Common myeloid progenitor, CD34-positive (primary cell): ENCODE data around the gene ALS2CL.

Source experiments
- CTCF ChIA-PET: fragments of 350-600 bp; sonication (Branson Sonifier 250); formaldehyde crosslinking; loops from one replicate; lab custom pipeline; 2021; ENCODE audit warnings: antibody characterized with exemption; lab: Charles Lee
- POLR2A ChIA-PET: fragments of 350-600 bp; sonication (Branson Sonifier 250); formaldehyde crosslinking; loops from one replicate; lab custom pipeline; 2021; ENCODE audit warnings: antibody characterized with exemption; lab: Charles Lee
- DNase-seq, 3 donors: peaks; one replicate each; pipeline versions ENCODE4 v3.0.0 to v3.0.0-alpha.2; 2013
- H3K27ac ChIP-seq, 2 experiments: 1 replicate in 1 of 2; 2 replicates in 1 of 2; pipeline ENCODE4 v1.7.0; 2013; ENCODE audit warnings: inconsistent platforms in 2 of 2, low read length in 2 of 2, mild to moderate bottlenecking in 2 of 2, low read depth in 1 of 2, moderate library complexity in 1 of 2; ENCODE audit not compliant: severe bottlenecking in 2 of 2, insufficient read depth in 1 of 2, poor library complexity in 1 of 2
- H3K27me3 ChIP-seq, 5 experiments: replicated peaks in 2 of 5; 1 replicate in 3 of 5; 2 replicates in 2 of 5; pipeline versions ENCODE4 v1.6.1 to v1.7.0; 2013; ENCODE audit warnings: low read length in 4 of 5, mild to moderate bottlenecking in 2 of 5, moderate library complexity in 2 of 5, inconsistent platforms in 1 of 5; ENCODE audit not compliant: insufficient read depth in 5 of 5, control insufficient read depth in 4 of 5
- H3K36me3 ChIP-seq, 4 experiments: 1 replicate in 2 of 4; 2 replicates in 2 of 4; pipeline versions ENCODE4 v1.6.1 to v1.7.0; 2013; ENCODE audit warnings: low read length in 3 of 4, control low read depth in 1 of 4, mild to moderate bottlenecking in 1 of 4; ENCODE audit not compliant: control insufficient read depth in 4 of 4, insufficient read depth in 4 of 4
- H3K4me1 ChIP-seq, 4 experiments: 1 replicate in 3 of 4; 2 replicates in 1 of 4; pipeline versions ENCODE4 v1.6.1 to v1.7.1; 2013; ENCODE audit warnings: low read length in 3 of 4, mild to moderate bottlenecking in 3 of 4, control low read depth in 1 of 4, inconsistent platforms in 1 of 4, moderate library complexity in 1 of 4; ENCODE audit not compliant: control insufficient read depth in 4 of 4, insufficient read depth in 4 of 4; ENCODE audit errors: control extremely low read depth in 1 of 4
- H3K4me3 ChIP-seq, 7 experiments: 1 replicate in 4 of 7; 2 replicates in 3 of 7; pipeline versions ENCODE4 v1.5.1 to v1.7.0; 2013; ENCODE audit warnings: mild to moderate bottlenecking in 7 of 7, low read length in 6 of 7, moderate library complexity in 6 of 7, inconsistent platforms in 2 of 7, low read depth in 2 of 7, control low read depth in 1 of 7; ENCODE audit not compliant: insufficient read depth in 4 of 7, control insufficient read depth in 1 of 7; ENCODE audit errors: extremely low read depth in 1 of 7
- H3K9me3 ChIP-seq, 5 experiments: 1 replicate in 4 of 5; 2 replicates in 1 of 5; pipeline versions ENCODE4 v1.6.1 to v1.7.1; 2013; ENCODE audit warnings: low read length in 4 of 5, mild to moderate bottlenecking in 2 of 5, inconsistent platforms in 1 of 5, low read depth in 1 of 5, moderate library complexity in 1 of 5; ENCODE audit not compliant: control insufficient read depth in 4 of 5, insufficient read depth in 2 of 5; ENCODE audit errors: control extremely low read depth in 1 of 5
- WGBS: methylation state at CpG from one replicate; pipeline ENCODE4 v1.1.5; 2013; ENCODE audit not compliant: insufficient coverage; 5-methylcytosine and 5-hydroxymethylcytosine counted together

The ALS2CL gene

DNA sequence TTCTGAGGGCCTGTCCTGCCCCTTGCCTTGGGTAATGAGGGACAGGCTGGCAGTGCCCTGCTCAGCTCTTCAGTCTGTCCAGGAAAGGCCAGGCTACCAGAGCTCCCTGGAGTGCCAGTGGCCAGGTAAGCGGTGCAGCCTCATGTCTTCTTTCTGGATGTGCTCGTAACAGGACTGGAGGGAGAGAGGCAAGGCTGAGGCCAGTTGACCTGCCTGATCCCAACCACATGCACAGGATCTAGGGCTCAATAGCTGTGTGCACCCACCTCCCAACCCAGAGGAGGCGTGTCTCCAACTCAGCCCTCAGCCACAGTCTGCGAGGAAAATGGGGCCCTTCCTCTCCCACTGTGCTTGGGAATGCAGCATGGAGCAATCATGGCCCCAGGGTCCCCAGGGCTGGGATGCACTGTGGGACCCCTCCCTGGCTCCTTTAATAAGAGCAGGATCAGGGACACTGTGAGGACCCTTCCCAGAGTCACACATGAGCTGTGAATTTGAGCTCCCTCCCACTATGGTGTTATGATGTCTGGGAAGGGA is 22.5 kb downstream of the ALS2CL start:
- Histone ChIP-seq H3K27ac (no peak overlapping the region), H3K27me3 (no peaks in the 10 kb centered on the region), H3K4me1 (no peaks in the 10 kb centered on the region), H3K36me3 (no peaks in the 10 kb centered on the region), H3K4me3 (no peak overlapping the region), H3K9me3 (no peaks in the 10 kb centered on the region)
- POLR2A ChIA-PET: no interaction called here
- CTCF ChIA-PET: interaction anchor here (1.2 kb wide), 1 partner anchor 14 kb away, joined by 3 read pairs; no protein-coding TSS in a partner anchor
- 100% methylated on average over 4 of the region's 4 CpGs for WGBS
- no peak for DNase-seq

DNA sequence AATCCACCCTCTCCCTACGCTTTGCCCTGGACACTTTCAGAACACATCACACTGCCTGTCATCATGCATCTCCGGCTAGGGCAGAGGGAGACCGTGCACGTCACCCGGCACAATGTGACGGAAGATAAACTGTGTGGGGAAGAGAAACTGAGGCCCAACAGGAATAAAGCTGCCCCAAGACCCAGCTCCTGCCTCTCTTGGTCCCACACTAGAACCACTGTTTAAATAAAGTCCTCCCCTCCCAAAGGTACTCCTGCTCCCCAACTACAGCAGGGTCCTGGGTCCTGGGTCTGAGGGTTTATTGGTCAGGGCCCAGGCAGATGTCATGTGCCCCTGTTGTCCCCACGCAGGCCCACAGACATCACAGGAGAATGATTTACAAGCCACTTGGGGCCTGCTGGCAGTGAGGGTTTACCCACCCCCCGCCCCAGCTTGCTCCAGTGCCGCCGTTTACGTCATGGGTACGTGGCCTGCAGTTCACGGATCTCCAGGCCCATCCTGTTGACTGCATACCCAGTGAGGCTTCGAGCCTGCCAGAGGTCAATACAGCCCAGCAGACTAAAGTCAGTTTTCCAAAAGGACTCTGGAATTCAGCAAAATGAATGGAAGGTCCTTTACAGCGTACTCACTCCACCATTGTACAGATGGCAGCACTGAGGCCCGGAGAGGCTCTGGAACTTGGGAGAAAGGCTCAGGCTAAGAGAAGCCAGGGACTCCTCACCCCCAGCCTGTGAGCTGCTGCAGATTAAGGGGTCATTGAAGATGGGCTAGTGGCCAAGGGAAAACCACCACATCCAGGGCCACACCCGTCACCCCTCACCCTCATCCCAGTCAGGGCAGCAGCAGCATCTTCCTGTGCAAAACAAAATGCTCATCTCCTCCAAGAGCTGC is 23.2 kb downstream of the ALS2CL start:
- H3K4me1 ChIP-seq: no peaks in the 10 kb centered on the region
- no peak overlapping the region for H3K27ac ChIP-seq
- CTCF ChIA-PET: interaction anchor here (1.2 kb wide), 1 partner anchor 14 kb away, joined by 3 read pairs; no protein-coding TSS in a partner anchor
- POLR2A ChIA-PET: interaction anchor here (0.6 kb wide), 1 partner anchor 27 kb away, joined by 3 read pairs; no protein-coding TSS in a partner anchor
- DNase-seq: no peak
- no peak overlapping the region for H3K4me3 ChIP-seq
- 85% methylated on average over 14 of the region's 17 CpGs for WGBS
- H3K36me3 ChIP-seq: no peaks in the 10 kb centered on the region
- H3K9me3 ChIP-seq: no peaks in the 10 kb centered on the region
- no peaks in the 10 kb centered on the region for H3K27me3 ChIP-seq

DNA sequence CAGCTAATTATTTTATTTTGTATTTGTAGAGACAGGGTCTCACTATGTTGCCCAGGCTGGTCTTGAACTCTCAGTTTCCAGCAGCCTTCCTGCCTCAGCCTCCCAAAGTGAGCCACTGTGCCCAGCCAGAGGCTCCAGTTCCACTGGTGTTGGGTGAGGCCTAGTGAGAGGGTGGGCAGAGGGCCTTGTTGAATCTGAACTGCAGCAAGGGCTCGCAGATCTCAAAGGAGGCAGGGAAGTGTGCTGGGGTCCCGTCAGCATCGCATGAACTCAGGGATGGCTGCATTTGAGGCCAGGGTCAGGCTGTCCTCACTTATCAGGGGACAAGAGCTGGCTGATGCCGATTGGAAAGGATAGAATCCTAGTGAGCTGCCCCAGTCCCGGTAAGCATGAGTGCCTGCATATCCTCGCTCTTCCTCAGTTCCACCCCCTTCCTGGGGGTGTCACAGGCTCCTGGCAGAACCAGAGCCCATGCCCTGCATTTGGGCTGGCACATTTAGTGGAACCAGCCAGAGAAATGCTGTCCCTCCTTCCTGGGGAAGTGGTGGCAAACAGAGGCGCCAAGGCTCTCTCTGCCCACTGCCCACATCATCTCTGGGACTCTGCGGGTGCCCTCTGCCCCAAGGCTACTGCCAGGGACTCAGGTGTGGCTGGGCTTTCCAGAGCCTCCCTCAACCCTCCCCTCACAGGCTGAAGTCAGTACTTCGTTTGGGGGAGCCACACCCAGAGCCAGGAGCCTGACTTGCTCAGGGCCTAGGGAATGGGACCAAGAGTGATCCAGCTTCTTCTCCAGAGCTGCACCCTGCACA is 24.1 kb downstream of the ALS2CL start:
- Histone ChIP-seq H3K9me3 (no peaks in the 10 kb centered on the region), H3K27me3 (no peaks in the 10 kb centered on the region), H3K36me3 (no peaks in the 10 kb centered on the region), H3K4me3 (no peak overlapping the region), H3K4me1 (no peaks in the 10 kb centered on the region), H3K27ac (no peak overlapping the region)
- CTCF ChIA-PET: no interaction called here
- POLR2A ChIA-PET: no interaction called here
- DNase-seq: no peak
- WGBS: 97% methylated on average over 8 of the region's 9 CpGs

DNA sequence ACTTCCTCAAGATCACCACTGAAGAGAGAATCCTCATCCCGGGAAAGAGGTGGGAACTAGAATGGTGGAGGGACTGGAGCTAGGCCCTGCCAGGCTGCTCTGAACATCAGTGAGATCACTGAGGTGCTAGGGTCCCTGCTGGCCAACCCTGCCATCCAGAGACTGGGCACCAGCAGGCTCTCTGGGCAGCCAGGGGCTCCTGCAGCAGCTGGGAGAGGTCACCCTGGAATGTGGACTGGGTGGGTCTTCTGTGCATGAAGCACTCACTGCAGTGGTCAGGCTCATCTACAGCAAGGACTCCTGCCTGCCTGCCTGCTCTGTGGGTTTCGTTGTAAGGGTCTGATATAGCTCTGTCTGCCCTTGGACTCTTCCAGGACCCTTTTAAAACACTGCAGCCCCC is 24.9 kb downstream of the ALS2CL start:
- H3K4me3 ChIP-seq: no peak overlapping the region
- H3K27ac ChIP-seq: no peak overlapping the region
- no peaks in the 10 kb centered on the region for H3K4me1 ChIP-seq
- H3K9me3 ChIP-seq: no peaks in the 10 kb centered on the region
- ChIA-PET CTCF (no interaction called here), POLR2A (no interaction called here)
- WGBS: 100% methylated on average over 2 of the region's 2 CpGs
- DNase-seq: no peak
- H3K36me3 ChIP-seq: no peaks in the 10 kb centered on the region
- H3K27me3 ChIP-seq: no peaks in the 10 kb centered on the region

DNA sequence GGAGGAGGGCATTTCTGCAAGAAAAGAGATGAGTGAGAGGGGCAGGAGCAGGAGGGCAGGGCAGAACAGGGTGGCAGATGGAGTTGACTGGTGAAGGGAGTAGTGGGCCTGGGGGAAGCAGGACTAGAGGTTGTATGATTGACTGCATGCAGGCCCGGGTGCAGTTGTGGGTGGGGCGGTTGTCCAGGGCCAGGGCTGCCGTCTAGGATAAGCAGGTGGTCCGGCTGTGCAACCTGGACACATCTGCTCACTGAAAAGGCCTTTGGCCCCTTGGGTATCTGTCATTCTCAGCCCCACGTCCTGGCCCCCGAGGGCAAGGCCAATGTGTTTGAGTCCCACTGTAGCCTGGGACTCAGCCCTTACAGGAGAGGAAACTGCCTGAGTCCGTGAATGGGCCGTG is 25.4 kb downstream of the ALS2CL start:
- POLR2A ChIA-PET: no interaction called here
- H3K27me3 ChIP-seq: no peaks in the 10 kb centered on the region
- CTCF ChIA-PET: no interaction called here
- H3K9me3 ChIP-seq: no peaks in the 10 kb centered on the region
- 77% methylated on average over 8 of the region's 8 CpGs for WGBS
- H3K27ac ChIP-seq: no peak overlapping the region
- no peak overlapping the region for H3K4me3 ChIP-seq
- no peaks in the 10 kb centered on the region for H3K4me1 ChIP-seq
- no peaks in the 10 kb centered on the region for H3K36me3 ChIP-seq
- DNase-seq: no peak

DNA sequence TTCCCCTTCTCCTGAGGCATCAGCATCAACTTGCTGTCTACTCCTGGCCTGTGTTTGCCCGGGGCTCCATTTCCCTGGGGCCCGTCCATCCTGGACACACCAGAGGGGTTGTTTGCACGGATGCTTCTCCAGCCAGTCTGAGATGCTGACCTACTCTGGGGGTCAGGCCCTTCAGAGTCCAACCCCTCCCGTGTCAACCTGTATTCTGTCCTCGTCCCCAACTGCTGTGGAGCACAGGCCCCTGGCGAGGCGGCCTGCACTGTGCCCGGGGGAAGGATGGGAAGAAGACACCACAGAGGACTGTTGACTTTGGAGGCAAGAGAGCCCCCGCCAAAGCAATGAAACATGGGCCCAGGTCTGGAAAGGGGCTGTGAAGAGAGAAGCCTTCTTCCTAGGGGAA is 25.8 kb downstream of the ALS2CL start:
- Histone ChIP-seq H3K27me3 (no peaks in the 10 kb centered on the region), H3K36me3 (no peaks in the 10 kb centered on the region), H3K9me3 (no peaks in the 10 kb centered on the region), H3K4me3 (no peak overlapping the region), H3K4me1 (no peaks in the 10 kb centered on the region), H3K27ac (no peak overlapping the region)
- ChIA-PET CTCF (no interaction called here), POLR2A (no interaction called here)
- no peak for DNase-seq
- 99% methylated on average over 9 of the region's 9 CpGs for WGBS
